Measurements from ENCODE around the gene CABYR. TPM values are rescaled to one million over a fixed set of nuclear protein-coding genes. Genes with fewer than 3 reads are reported as not detected.

Gene CABYR
- 1.0 TPM in 1 of 2 replicates, not detected in the other for total RNA-seq (2014; rRNA removed; shearing (Covaris generic))
- not detected in 2 replicates for polyA plus RNA-seq (2015; cell fraction: cytosol; rRNA removed)
- 0.09 and 0.43 TPM in 2 replicates for polyA plus RNA-seq (2015; cell fraction: nucleus; rRNA removed)

GRCh38 chr18:24138789-24139616, at the start of gene CABYR:
Gene CABYR, plus strand, starts transcription at chr18:24139062. Its CDS starts 4,053 bp downstream, at chr18:24143115.
- DNase-seq (ENCODE audit: low read depth), result no peak

GRCh38 chr18:24089076-24089475, 49.8 kb upstream of the CABYR start:
- DNase-seq (ENCODE audit: low read depth), result no peak

- no peak for DNase-seq (ENCODE audit: low read depth)
Observed at GRCh38 chr18:24089515-24090337, 49.1 kb upstream of the CABYR start.

- DNase-seq (ENCODE audit: low read depth), result no peak
Observed at GRCh38 chr18:24090876-24091275, 48.0 kb upstream of the CABYR start.

- no peak for DNase-seq (ENCODE audit: low read depth)
Observed at GRCh38 chr18:24094561-24094960, 44.3 kb upstream of the CABYR start.

GRCh38 chr18:24095976-24096375, 42.9 kb upstream of the CABYR start:
- DNase-seq (ENCODE audit: low read depth), result no peak

- DNase-seq (ENCODE audit: low read depth), result no peak
Observed at GRCh38 chr18:24103320-24104021, 35.4 kb upstream of the CABYR start.

GRCh38 chr18:24104486-24104885, 34.4 kb upstream of the CABYR start:
- DNase-seq (ENCODE audit: low read depth), result no peak

- no peak for DNase-seq (ENCODE audit: low read depth)
Observed at GRCh38 chr18:24108641-24109040, 30.2 kb upstream of the CABYR start.

GRCh38 chr18:24111936-24112335, 26.9 kb upstream of the CABYR start:
- no peak for DNase-seq (ENCODE audit: low read depth)

GRCh38 chr18:24112464-24112863, 26.4 kb upstream of the CABYR start:
- DNase-seq (ENCODE audit: low read depth), result no peak

GRCh38 chr18:24112874-24113615, 25.8 kb upstream of the CABYR start:
- DNase-seq (ENCODE audit: low read depth), result peak; percentile 79

GRCh38 chr18:24114924-24115549, 23.8 kb upstream of the CABYR start:
- no peak for DNase-seq (ENCODE audit: low read depth)

- no peak for DNase-seq (ENCODE audit: low read depth)
Observed at GRCh38 chr18:24115628-24116027, 23.2 kb upstream of the CABYR start.

GRCh38 chr18:24118750-24119577, 19.9 kb upstream of the CABYR start:
- DNase-seq (ENCODE audit: low read depth), result peak; percentile 66

- DNase-seq (ENCODE audit: low read depth), result no peak
Observed at GRCh38 chr18:24120676-24121075, 18.2 kb upstream of the CABYR start.

- DNase-seq (ENCODE audit: low read depth), result no peak
Observed at GRCh38 chr18:24121625-24122024, 17.2 kb upstream of the CABYR start.

GRCh38 chr18:24126155-24126961, 12.5 kb upstream of the CABYR start:
- DNase-seq (ENCODE audit: low read depth), result no peak

GRCh38 chr18:24127735-24128134, 11.1 kb upstream of the CABYR start:
- no peak for DNase-seq (ENCODE audit: low read depth)
